GM23338 (cell line): Measurements from ENCODE around the gene SCGB3A2.

ENCODE experiments used
- CREB1 ChIP-seq: fragments of 250-450 bp; sonication (Bioruptor Pico); IDR thresholded peaks from 2 replicates; pipeline ENCODE4 v1.5.0; 2020; ENCODE audit warnings: low read depth, mild to moderate bottlenecking, moderate library complexity
- EZH2 ChIP-seq: fragments of 200-600 bp; sonication (generic); IDR thresholded peaks from one replicate; pipeline ENCODE4 v1.8.0; 2017; ENCODE audit warnings: antibody characterized with exemption, mild to moderate bottlenecking, low read depth; ENCODE audit not compliant: unreplicated experiment
- JUNB ChIP-seq: IDR thresholded peaks from one replicate; pipeline ENCODE4 v1.6.1; 2016; ENCODE audit warnings: antibody characterized with exemption; ENCODE audit not compliant: unreplicated experiment
- POLR2AphosphoS5 ChIP-seq: IDR thresholded peaks from 2 replicates; pipeline ENCODE4 v1.6.1; 2016; ENCODE audit warnings: antibody characterized with exemption, low read depth
- STAT1 ChIP-seq: IDR thresholded peaks from one replicate; pipeline ENCODE4 v1.6.1; 2016; ENCODE audit warnings: antibody characterized with exemption; ENCODE audit not compliant: unreplicated experiment
- TF ChIP-seq, protein P1 (sequence below), 2 experiments: fragments of 200-600 bp in 1 of 2; sonication (generic) in 1 of 2; conservative IDR thresholded peaks; 2 replicates each; pipeline versions ENCODE4 v1.5.1 to v1.6.1; 2016 to 2017; ENCODE audit warnings: antibody characterized with exemption in 2 of 2, low read depth in 2 of 2, mild to moderate bottlenecking in 2 of 2, moderate library complexity in 1 of 2
- TF ChIP-seq, protein P2 (sequence below): IDR thresholded peaks from one replicate; pipeline ENCODE4 v1.6.1; 2018; ENCODE audit warnings: antibody characterized with exemption; ENCODE audit not compliant: unreplicated experiment

DNA sequence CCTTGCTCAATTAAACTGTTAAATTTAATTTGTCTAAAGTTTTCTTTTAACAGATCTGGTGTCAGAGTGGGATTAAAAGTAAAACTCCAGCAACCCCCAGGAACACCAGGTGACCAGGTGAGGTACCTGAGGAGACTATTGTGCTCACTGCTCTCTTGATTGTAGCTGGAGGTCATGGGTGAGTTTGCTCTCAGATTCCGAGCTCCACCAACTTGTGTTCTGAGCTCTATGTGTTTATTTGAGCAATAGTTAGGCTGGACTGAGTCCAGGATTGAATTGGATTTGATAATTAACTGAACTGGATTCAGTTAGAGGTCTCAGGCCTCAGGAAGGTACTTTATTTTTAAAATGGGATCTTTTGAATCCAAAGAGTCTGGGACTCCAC is 17.9 kb upstream of the SCGB3A2 start:
- TF ChIP-seq, protein P1, sequence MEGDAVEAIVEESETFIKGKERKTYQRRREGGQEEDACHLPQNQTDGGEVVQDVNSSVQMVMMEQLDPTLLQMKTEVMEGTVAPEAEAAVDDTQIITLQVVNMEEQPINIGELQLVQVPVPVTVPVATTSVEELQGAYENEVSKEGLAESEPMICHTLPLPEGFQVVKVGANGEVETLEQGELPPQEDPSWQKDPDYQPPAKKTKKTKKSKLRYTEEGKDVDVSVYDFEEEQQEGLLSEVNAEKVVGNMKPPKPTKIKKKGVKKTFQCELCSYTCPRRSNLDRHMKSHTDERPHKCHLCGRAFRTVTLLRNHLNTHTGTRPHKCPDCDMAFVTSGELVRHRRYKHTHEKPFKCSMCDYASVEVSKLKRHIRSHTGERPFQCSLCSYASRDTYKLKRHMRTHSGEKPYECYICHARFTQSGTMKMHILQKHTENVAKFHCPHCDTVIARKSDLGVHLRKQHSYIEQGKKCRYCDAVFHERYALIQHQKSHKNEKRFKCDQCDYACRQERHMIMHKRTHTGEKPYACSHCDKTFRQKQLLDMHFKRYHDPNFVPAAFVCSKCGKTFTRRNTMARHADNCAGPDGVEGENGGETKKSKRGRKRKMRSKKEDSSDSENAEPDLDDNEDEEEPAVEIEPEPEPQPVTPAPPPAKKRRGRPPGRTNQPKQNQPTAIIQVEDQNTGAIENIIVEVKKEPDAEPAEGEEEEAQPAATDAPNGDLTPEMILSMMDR (conservative IDR thresholded peaks at IDR 0.05; ENCODE audit: low read depth in 2 of 2) = no peak
- TF ChIP-seq EZH2 (no peak), POLR2AphosphoS5 (no peak; the same call in none of the 2 replicates), CREB1 (no peak), JUNB (no peak), STAT1 (no peak)
- TF ChIP-seq, protein P2, sequence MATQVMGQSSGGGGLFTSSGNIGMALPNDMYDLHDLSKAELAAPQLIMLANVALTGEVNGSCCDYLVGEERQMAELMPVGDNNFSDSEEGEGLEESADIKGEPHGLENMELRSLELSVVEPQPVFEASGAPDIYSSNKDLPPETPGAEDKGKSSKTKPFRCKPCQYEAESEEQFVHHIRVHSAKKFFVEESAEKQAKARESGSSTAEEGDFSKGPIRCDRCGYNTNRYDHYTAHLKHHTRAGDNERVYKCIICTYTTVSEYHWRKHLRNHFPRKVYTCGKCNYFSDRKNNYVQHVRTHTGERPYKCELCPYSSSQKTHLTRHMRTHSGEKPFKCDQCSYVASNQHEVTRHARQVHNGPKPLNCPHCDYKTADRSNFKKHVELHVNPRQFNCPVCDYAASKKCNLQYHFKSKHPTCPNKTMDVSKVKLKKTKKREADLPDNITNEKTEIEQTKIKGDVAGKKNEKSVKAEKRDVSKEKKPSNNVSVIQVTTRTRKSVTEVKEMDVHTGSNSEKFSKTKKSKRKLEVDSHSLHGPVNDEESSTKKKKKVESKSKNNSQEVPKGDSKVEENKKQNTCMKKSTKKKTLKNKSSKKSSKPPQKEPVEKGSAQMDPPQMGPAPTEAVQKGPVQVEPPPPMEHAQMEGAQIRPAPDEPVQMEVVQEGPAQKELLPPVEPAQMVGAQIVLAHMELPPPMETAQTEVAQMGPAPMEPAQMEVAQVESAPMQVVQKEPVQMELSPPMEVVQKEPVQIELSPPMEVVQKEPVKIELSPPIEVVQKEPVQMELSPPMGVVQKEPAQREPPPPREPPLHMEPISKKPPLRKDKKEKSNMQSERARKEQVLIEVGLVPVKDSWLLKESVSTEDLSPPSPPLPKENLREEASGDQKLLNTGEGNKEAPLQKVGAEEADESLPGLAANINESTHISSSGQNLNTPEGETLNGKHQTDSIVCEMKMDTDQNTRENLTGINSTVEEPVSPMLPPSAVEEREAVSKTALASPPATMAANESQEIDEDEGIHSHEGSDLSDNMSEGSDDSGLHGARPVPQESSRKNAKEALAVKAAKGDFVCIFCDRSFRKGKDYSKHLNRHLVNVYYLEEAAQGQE = no peak
